NCI-H524 (cell line): ENCODE results near the gene RBM8A.
A peak's percentile ranks its signal among the peaks of the same experiment; 100 is the strongest.
"Not testable (repeated sequence)": the region's sequence is repeated elsewhere in the genome, so short reads cannot be mapped to it uniquely, and the experiment has no call there.

Experiments used
- DNase-seq, 2 experiments: peaks; one replicate each; lab custom pipeline; 2025; lab: John Stamatoyannopoulos, UW

Gene RBM8A

GRCh38 chr1:145956361-145956760 lies 29.1 kb upstream of the RBM8A start:
- DNase-seq: no peak

- no peak for DNase-seq
Measured at GRCh38 chr1:145955436-145955835, 28.2 kb upstream of the RBM8A start.

DNA sequence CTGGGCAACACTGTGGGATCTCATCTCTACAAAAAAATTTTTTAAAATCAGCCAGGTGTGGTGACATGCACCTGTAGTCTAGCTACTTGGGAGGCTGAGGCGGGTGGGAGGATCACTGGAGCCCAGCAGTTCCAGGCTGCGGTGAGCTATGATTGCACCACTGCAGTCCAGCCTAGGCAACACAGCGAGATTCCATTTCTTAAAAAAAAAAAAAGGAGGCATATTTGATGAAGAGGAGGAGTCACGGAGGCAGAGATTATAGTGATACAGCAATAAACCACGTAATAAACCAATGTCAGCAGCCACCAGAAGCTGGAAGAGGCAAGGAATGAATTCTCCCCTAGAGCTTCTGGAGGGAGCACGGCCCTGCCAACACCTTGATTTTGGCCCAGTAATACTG lies 26.6 kb upstream of the RBM8A start:
- DNase-seq: no peak

DNA sequence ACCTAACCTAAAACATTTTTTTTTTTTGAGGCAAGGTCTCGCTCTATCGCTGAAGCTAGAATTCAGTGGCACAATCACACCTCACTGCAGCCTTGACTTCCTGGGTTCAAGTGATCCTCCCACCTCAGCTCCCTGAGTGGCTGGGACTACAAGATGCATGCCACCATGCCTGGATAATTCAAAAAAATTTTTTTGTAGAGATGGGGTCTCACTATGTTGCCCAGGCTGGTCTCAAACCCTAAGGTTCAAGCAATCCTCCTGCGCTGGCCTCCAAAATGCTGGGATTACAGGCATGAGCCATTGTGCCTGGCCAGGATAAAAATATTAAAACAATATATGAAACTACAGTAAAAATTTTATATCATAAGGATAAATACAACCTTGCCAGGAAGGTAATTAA lies 25.6 kb upstream of the RBM8A start:
- no peak for DNase-seq

DNA sequence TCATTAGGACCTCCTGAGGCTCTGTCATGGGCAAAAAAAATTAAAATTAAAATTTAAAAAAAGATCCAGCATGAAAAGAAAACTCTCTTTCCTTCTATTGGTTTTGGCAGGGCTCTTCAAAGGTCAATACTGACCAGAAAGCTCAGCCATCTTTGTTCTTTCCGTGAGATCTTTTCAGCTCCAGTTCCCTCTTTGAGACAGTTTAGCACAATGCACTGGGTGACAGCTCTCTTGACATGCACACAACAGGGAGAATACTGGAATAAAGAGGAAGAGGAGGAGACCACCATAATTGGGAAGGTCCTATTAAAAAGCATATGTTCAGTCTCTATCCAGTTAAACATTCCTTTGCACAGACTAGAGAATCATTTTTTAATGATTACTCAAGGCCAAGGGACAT lies 24.2 kb upstream of the RBM8A start:
- no peak for DNase-seq

DNA sequence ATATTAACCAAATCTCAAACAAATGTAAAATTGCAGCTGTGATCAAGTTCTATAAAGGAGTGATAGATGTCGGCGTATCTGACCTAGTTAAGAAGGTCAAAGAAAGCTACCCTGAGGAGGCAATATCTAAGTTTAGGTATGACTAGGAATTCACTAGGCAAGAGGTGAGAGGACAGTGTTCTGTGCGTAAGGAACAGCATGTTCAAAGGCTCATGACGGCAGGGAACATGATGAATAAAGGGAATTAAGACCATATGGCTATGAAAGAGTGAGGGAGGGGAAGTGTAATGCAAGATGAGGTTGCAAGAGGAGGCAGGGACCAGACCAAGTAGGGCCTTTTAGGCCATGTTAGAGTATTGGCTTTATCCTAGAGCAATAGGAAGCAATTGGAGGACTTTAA lies 21.9 kb upstream of the RBM8A start:
- no peak for DNase-seq

GRCh38 chr1:145947551-145947950 lies 20.3 kb upstream of the RBM8A start:
- no peak for DNase-seq

- no peak for DNase-seq
Measured at GRCh38 chr1:145946477-145946986, 19.2 kb upstream of the RBM8A start.

DNA sequence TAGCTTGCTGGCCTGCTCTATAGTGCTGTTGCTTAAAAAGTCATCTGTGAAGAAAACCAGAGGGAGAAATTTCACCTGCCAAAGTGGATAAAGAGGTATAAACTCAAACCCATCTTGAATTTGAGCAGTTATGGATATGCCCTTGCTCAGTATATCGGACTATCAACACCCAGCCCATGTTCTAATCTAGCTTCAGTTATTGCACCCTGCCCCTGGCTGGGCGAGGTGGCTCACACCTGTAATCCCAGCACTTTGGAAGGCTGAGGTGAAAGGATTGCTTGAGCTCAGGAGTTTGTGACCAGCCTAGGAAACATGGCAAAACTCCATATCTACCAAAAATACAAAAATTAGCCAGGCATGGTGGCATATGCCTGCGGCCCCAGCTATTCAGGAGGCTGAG lies 17.2 kb upstream of the RBM8A start:
- DNase-seq: no peak

DNA sequence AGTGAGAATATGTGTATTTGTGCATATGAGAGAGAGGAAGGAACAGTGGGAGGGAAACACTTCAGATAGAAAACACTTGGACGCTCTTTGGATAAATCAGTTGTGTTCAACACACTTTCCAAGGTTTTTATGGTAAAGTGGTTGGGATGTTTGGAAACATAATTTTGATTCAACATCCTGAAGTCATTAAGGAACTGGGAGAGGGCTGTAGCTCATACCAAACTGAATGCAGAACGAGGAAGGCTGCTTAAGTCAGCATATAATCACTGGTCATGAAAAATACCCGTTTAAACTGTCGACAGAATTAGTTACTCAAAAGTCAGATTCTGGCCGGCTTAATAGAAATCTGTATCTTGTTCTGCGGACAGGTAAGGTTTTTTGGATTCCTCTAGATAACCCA lies 15.6 kb upstream of the RBM8A start:
- DNase-seq: no peak

- no peak for DNase-seq
Measured at GRCh38 chr1:145942405-145942804, 15.1 kb upstream of the RBM8A start.

GRCh38 chr1:145937436-145937835 lies 10.2 kb upstream of the RBM8A start:
- no peak for DNase-seq

DNA sequence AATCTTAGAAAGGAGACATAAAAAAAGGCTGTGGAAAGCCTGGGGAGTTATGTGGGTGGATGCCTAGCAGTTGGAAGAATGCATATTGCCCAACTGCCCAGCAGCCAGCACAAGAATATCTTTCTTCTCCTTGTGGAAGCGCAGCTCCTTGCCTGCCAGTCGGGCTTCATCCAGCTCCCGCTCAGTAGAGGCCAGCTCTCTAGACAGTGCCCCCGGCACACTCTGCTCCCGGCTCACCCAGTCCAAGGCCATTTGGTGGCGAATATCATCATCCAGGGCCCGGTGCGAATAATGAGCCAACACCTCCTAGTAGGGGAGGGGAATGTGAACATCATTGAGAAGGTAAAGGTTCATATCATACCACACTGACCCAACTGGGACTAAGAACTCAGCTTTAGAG lies 9.0 kb upstream of the RBM8A start:
- no peak for DNase-seq

GRCh38 chr1:145935708-145936107 lies 8.4 kb upstream of the RBM8A start:
- no peak for DNase-seq

- DNase-seq: peak in 1 of 2 experiments; percentile 52
Measured at GRCh38 chr1:145932522-145933009, 5.3 kb upstream of the RBM8A start.

DNA sequence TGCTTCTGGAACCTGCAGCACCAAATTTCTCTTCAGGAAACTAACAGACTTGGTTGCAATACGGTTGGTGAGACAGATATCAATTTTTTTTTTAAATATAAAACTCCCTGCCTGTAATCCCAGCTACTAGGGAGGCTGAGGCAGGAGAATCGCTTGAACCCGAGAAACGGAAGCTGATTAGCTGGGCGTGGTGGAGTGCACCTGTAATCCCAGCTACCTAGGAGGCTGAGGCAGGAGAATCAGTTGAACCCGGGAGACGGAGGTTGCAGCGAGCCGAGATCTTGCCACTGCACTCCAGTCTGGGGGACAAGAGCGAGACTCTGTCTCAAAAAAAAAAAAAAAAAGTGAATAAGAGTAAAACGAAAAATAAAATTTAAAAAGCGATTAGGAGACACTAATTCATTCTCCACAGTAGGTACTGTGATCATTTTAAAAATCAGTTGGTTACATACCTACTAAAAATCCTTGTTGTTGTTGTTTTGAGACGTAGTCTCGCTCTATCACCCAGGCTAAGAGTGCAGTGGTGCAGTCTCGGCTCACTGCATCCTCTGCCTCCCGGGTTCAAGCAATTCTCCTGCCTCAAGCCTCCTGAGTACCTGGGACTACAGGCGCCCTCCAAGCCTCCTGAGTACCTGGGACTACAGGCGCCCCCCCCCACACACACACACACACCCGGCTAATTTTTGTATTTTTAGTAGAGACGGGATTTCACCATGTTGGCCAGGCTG lies 796 bp upstream of the RBM8A start:
- DNase-seq: no peak

- no peak for DNase-seq
Measured at GRCh38 chr1:145926686-145927062, 610 bp downstream of the RBM8A start.

- DNase-seq: no peak
Measured at GRCh38 chr1:145922266-145922665, 5.0 kb downstream of the RBM8A start.

- not testable (repeated sequence) for DNase-seq
Measured at GRCh38 chr1:145920297-145920696, 7.0 kb downstream of the RBM8A start.

DNA sequence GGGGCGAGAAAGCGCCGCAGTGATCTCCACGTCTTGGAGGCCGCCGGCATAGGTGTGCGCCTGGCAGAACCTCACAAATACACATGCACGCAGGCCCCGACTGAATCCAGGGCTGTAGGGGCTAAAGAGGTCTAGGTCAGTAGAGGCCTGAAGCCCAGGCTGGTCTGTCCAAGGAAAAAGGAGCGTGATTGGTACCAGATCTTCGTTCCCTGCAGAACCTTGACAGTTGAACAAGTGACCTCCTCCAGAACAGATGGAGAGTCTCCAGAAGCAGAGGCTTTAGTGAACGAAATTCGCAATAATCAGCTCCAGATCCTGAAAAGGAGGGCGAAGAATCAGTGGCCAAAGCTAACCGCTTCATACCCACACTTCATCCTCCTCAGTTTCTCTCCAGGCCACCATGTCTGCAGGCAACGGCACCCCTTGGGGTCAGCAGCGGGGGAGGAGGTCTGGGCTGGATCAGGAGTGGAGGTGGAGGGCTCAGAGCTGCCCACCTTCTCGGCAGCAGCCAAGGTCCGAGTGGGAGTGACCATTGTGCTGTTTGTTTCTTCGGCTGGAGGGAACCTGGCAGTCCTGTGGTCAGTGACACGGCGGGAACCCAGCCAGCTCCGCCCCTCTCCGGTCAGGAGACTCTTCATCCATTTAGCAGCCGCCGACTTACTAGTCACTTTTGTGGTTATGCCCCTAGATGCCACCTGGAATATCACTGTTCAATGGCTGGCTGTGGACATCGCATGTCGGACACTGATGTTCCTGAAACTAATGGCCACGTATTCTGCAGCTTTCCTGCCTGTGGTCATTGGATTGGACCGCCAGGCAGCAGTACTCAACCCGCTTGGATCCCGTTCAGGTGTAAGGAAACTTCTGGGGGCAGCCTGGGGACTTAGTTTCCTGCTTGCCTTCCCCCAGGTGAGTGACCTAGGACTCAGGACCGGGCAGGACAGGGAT lies 8.0 kb downstream of the RBM8A start:
- DNase-seq: no peak

GRCh38 chr1:145918144-145918991 lies 8.9 kb downstream of the RBM8A start, which contains the start of gene PEX11B:
PEX11B (minus strand) TSS chr1:145918717; CDS start chr1:145918688, 29 bp downstream.
- DNase-seq: peak; percentile 61 to 76

DNA sequence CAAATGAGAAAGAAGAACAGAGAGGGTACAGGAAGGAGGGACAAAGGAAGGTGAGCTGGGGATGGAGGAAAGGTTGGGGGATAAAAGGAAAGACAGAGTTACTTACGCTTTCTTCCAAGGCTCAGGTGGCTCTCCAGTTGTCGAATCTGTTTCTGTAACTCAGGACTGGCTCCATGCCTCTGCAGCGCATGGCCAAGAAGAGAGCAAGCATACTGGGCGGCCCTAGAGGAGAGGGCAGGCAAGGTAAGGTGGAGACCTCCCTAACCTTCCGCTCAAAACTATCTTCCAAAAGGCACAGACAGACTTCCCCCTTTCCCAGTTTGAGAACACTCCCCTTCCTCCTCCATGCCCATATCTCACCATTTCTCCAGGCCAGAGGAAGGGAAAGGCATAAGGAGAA lies 9.7 kb downstream of the RBM8A start:
- DNase-seq: no peak
